Esophagus squamous epithelium (tissue), 4 donors: ENCODE measurements around the gene ATP10A.

ENCODE experiments used
- CTCF ChIP-seq, 6 experiments: fragments of 450-650 bp in 4 of 6; fragments of 200-600 bp in 2 of 6; sonication (generic) in 2 of 6; IDR thresholded peaks; one replicate each; pipeline ENCODE4 v1.5.1; 2016 to 2019; ENCODE audit warnings: antibody characterized with exemption in 6 of 6, mild to moderate bottlenecking in 4 of 6, moderate library complexity in 4 of 6
- POLR2A ChIP-seq, 4 donors: fragments of 450-650 bp; IDR thresholded peaks; one replicate each; pipeline ENCODE4 v1.6.1; 2017; ENCODE audit warnings: antibody characterized with exemption in 4 of 4, mild to moderate bottlenecking in 4 of 4, moderate library complexity in 3 of 4

GRCh38 chr15:25862472-25863110 lies 536 bp downstream of the ATP10A start:
- TF ChIP-seq CTCF (IDR thresholded peaks at IDR 0.05) (no peak), POLR2A (IDR thresholded peaks at IDR 0.05) (no peak)
